ENCODE data around the gene PI16. TPM values are rescaled to one million over a fixed set of nuclear protein-coding genes. Genes with fewer than 3 reads are reported as not detected.

Gene PI16
- total and polyA plus RNA-seq, 2 donors (not counting 3 experiments of a cell fraction or from before 2014, with no cell fraction given) = 0.14 TPM; not detected in 1

DNA sequence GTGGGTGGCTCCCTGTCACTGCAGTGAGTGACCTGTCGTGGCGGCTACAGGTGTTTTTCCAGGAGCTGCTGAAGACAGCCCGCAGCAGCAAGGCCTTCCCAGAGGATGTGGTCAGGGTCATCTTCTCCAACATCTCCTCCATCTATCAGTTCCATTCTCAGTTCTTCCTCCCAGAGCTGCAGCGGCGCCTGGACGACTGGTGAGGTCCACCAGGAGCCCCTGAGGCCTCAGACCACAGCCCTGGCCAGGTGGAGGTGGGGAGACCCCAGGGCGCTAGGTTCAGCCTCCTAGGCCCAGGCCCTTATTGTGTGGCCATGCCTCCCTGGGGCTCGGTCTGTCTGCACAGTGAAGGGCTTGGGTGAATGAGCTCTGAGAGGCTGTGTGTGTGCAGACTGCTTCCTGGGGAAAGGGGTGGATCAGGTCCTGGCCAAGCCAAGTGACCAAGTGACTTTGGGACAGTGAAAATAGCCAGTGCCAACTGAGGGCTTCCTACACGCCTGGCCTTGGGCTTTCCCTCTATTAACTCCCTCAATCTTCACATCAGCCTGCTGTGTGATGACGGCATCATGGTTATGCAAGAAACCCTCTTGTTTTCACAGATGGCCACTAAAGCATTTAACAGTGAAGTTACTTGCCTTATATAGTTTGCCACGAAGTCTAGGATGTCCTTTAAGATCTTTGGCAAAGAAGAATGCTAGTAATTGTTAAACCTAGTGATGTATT lies 57.3 kb downstream of the PI16 start:
- BruUV-seq (replicated peaks) = no TSS peak
- CTCF ChIA-PET = interaction anchor here (0.7 to 1.0 kb wide), 2 partner anchors 137 to 199 kb away, joined by 3 read pairs; partner anchors contain the start of gene PPIL1
- intact Hi-C loops (cut with micrococcal nuclease) = no loop called here
- FAIRE-seq (no peak), DNase-seq (ENCODE audit: low read depth, low spot score) (no peak)
- no peak for TF ChIP-seq JUN (IDR thresholded peaks at IDR 0.05; ENCODE audit: borderline replicate concordance, insufficient read depth, insufficient read length, low read depth)
- no peak for TF ChIP-seq POLR2A (IDR thresholded peaks at IDR 0.05; ENCODE audit: low read depth, low read length)
- TF ChIP-seq GATA2 (IDR thresholded peaks at IDR 0.05; ENCODE audit: insufficient read depth, insufficient read length, low read depth, low read length) = no peak
- TF ChIP-seq, protein P1, sequence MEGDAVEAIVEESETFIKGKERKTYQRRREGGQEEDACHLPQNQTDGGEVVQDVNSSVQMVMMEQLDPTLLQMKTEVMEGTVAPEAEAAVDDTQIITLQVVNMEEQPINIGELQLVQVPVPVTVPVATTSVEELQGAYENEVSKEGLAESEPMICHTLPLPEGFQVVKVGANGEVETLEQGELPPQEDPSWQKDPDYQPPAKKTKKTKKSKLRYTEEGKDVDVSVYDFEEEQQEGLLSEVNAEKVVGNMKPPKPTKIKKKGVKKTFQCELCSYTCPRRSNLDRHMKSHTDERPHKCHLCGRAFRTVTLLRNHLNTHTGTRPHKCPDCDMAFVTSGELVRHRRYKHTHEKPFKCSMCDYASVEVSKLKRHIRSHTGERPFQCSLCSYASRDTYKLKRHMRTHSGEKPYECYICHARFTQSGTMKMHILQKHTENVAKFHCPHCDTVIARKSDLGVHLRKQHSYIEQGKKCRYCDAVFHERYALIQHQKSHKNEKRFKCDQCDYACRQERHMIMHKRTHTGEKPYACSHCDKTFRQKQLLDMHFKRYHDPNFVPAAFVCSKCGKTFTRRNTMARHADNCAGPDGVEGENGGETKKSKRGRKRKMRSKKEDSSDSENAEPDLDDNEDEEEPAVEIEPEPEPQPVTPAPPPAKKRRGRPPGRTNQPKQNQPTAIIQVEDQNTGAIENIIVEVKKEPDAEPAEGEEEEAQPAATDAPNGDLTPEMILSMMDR (IDR thresholded peaks at IDR 0.05; ENCODE audit: extremely low read depth in 1 of 2, insufficient read depth in 1 of 2, low read depth in 1 of 2, low read length in 2 of 2) = no peak
- no peak for TF ChIP-seq POLR2AphosphoS5 (IDR thresholded peaks at IDR 0.05; ENCODE audit: insufficient read depth, low read depth, low read length)
- TF ChIP-seq MYC (IDR thresholded peaks at IDR 0.05; ENCODE audit: low read depth, low read length) = no peak
- TF ChIP-seq FOS (IDR thresholded peaks at IDR 0.05; ENCODE audit: borderline replicate concordance, insufficient read depth, low read length) = no peak
- TF ChIP-seq, protein P2, sequence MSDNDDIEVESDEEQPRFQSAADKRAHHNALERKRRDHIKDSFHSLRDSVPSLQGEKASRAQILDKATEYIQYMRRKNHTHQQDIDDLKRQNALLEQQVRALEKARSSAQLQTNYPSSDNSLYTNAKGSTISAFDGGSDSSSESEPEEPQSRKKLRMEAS (IDR thresholded peaks at IDR 0.05; ENCODE audit: insufficient read depth, insufficient read length) = no peak
- TF ChIP-seq EZH2 (IDR thresholded peaks at IDR 0.05; ENCODE audit: borderline replicate concordance, low read depth, low read length, severe bottlenecking) = no peak
- H3K9ac ChIP-seq (replicated peaks; ENCODE audit: extremely low read depth, insufficient read depth, low read length) = no peak overlapping the region
- POLR2A ChIA-PET = no interaction called here
- H3K36me3 ChIP-seq (ENCODE audit: control insufficient read depth in 2 of 2, extremely low read depth in 1 of 2, insufficient read depth in 2 of 2, low read length in 2 of 2) = no peaks in the 10 kb centered on the region
- no peaks in the 10 kb centered on the region for H3K79me2 ChIP-seq (ENCODE audit: control insufficient read depth, insufficient read depth, low read length)
- dilution Hi-C loops (cut with MboI; ENCODE audit: extremely low pct_ligation_motif_present, low sequenced_read_pairs) = no loop called here
- no peak overlapping the region for H3K4me3 ChIP-seq (replicated peaks in 1 of 3; ENCODE audit: insufficient read depth in 1 of 3, low read depth in 1 of 3, low read length in 3 of 3)
- no peaks in the 10 kb centered on the region for H4K20me1 ChIP-seq (replicated peaks; ENCODE audit: control insufficient read depth, extremely low read depth, insufficient read depth, low read length)
- H3K27me3 ChIP-seq (ENCODE audit: control insufficient read depth in 2 of 2, insufficient read depth in 2 of 2, low read length in 2 of 2) = no peaks in the 10 kb centered on the region
- H3K9me3 ChIP-seq (replicated peaks; ENCODE audit: control insufficient read depth, insufficient read depth, low read length) = no peaks in the 10 kb centered on the region
- no peak overlapping the region for H3K4me2 ChIP-seq (ENCODE audit: insufficient read depth, low read length)
- no peaks in the 10 kb centered on the region for H3K4me1 ChIP-seq (ENCODE audit: control insufficient read depth, extremely low read depth, insufficient read depth, low read length)
- H3K27ac ChIP-seq (ENCODE audit: insufficient read depth, low read depth, low read length) = no peak overlapping the region
- H3K9me1 ChIP-seq (replicated peaks; ENCODE audit: control insufficient read depth, extremely low read depth, insufficient read depth, low read length) = no peaks in the 10 kb centered on the region
- H2AFZ ChIP-seq (ENCODE audit: low read depth, low read length) = no peak overlapping the region
